ENCODE measurements around the gene MDM2.

The MDM2 gene

GRCh38 chr12:68878846-68879245 is 70.9 kb downstream of the MDM2 start:
- TF ChIP-seq CTCF (IDR thresholded peaks at IDR 0.05; ENCODE audit: low read length), result no peak
- no peak for TF ChIP-seq EZH2 (IDR thresholded peaks at IDR 0.05; ENCODE audit: borderline replicate concordance, low read length)
- Histone ChIP-seq H3K9me3 (ENCODE audit: low read length) (no peaks in the 10 kb centered on the region), H2AFZ (ENCODE audit: low read length) (no peak overlapping the region), H3K79me2 (ENCODE audit: insufficient read depth, low read length) (no peaks in the 10 kb centered on the region), H3K9me2 (ENCODE audit: low read depth, low read length) (no peaks in the 10 kb centered on the region), H3K36me3 (ENCODE audit: insufficient read depth, low read length) (no peaks in the 10 kb centered on the region), H4K20me1 (ENCODE audit: insufficient read depth, low read length) (no peaks in the 10 kb centered on the region), H3F3A (ENCODE audit: insufficient read depth, low read length) (no peaks in the 10 kb centered on the region), H3K27me3 (ENCODE audit: insufficient read depth, low read length) (no peaks in the 10 kb centered on the region), H3K27ac (ENCODE audit: low read depth, low read length, poor library complexity, severe bottlenecking) (no peak overlapping the region), H3K4me3 (ENCODE audit: low read depth, low read length, poor library complexity, severe bottlenecking) (no peak overlapping the region), H3K4me2 (ENCODE audit: low read length) (no peak overlapping the region), H3K4me1 (ENCODE audit: insufficient read depth, low read length, severe bottlenecking) (no peaks in the 10 kb centered on the region), H3K9ac (ENCODE audit: low read length) (no peak overlapping the region)

GRCh38 chr12:68880660-68881325 is 72.8 kb downstream of the MDM2 start:
- H3K27me3 ChIP-seq (ENCODE audit: insufficient read depth, low read length), result no peaks in the 10 kb centered on the region
- H3K9me2 ChIP-seq (ENCODE audit: low read depth, low read length), result no peaks in the 10 kb centered on the region
- no peak overlapping the region for H3K27ac ChIP-seq (ENCODE audit: low read depth, low read length, poor library complexity, severe bottlenecking)
- H2AFZ ChIP-seq (ENCODE audit: low read length), result no peak overlapping the region
- no peak overlapping the region for H3K9ac ChIP-seq (ENCODE audit: low read length)
- TF ChIP-seq CTCF (IDR thresholded peaks at IDR 0.05; ENCODE audit: low read length), result no peak
- no peak for TF ChIP-seq EZH2 (IDR thresholded peaks at IDR 0.05; ENCODE audit: borderline replicate concordance, low read length)
- no peaks in the 10 kb centered on the region for H3F3A ChIP-seq (ENCODE audit: insufficient read depth, low read length)
- H3K79me2 ChIP-seq (ENCODE audit: insufficient read depth, low read length), result no peaks in the 10 kb centered on the region
- H3K9me3 ChIP-seq (ENCODE audit: low read length), result no peaks in the 10 kb centered on the region
- H3K4me3 ChIP-seq (ENCODE audit: low read depth, low read length, poor library complexity, severe bottlenecking), result no peak overlapping the region
- no peak overlapping the region for H3K4me2 ChIP-seq (ENCODE audit: low read length)
- no peaks in the 10 kb centered on the region for H3K4me1 ChIP-seq (ENCODE audit: insufficient read depth, low read length, severe bottlenecking)
- H4K20me1 ChIP-seq (ENCODE audit: insufficient read depth, low read length), result no peaks in the 10 kb centered on the region
- no peaks in the 10 kb centered on the region for H3K36me3 ChIP-seq (ENCODE audit: insufficient read depth, low read length)

- no peak overlapping the region for H3K4me2 ChIP-seq (ENCODE audit: low read length)
- no peak overlapping the region for H3K9ac ChIP-seq (ENCODE audit: low read length)
- no peaks in the 10 kb centered on the region for H3K27me3 ChIP-seq (ENCODE audit: insufficient read depth, low read length)
- no peaks in the 10 kb centered on the region for H3K9me2 ChIP-seq (ENCODE audit: low read depth, low read length)
- no peaks in the 10 kb centered on the region for H4K20me1 ChIP-seq (ENCODE audit: insufficient read depth, low read length)
- H3K4me3 ChIP-seq (ENCODE audit: low read depth, low read length, poor library complexity, severe bottlenecking), result no peak overlapping the region
- no peaks in the 10 kb centered on the region for H3K4me1 ChIP-seq (ENCODE audit: insufficient read depth, low read length, severe bottlenecking)
- H3K27ac ChIP-seq (ENCODE audit: low read depth, low read length, poor library complexity, severe bottlenecking), result no peak overlapping the region
- no peaks in the 10 kb centered on the region for H3F3A ChIP-seq (ENCODE audit: insufficient read depth, low read length)
- no peak overlapping the region for H2AFZ ChIP-seq (ENCODE audit: low read length)
- H3K36me3 ChIP-seq (ENCODE audit: insufficient read depth, low read length), result no peaks in the 10 kb centered on the region
- H3K9me3 ChIP-seq (ENCODE audit: low read length), result no peaks in the 10 kb centered on the region
- TF ChIP-seq EZH2 (IDR thresholded peaks at IDR 0.05; ENCODE audit: borderline replicate concordance, low read length) (no peak), CTCF (IDR thresholded peaks at IDR 0.05; ENCODE audit: low read length) (no peak)
- no peaks in the 10 kb centered on the region for H3K79me2 ChIP-seq (ENCODE audit: insufficient read depth, low read length)
These were observed 74.4 kb downstream of the MDM2 start for GRCh38 chr12:68882251-68882964.

Data from OCI-LY1 (cell line).